ENCODE results near the gene CCN5. TPM values are rescaled to one million over a fixed set of nuclear protein-coding genes. Genes with fewer than 3 reads are reported as not detected.

CCN5 gene
- total RNA-seq, 1 experiment from 2014 or later = 0.20 TPM

DNA sequence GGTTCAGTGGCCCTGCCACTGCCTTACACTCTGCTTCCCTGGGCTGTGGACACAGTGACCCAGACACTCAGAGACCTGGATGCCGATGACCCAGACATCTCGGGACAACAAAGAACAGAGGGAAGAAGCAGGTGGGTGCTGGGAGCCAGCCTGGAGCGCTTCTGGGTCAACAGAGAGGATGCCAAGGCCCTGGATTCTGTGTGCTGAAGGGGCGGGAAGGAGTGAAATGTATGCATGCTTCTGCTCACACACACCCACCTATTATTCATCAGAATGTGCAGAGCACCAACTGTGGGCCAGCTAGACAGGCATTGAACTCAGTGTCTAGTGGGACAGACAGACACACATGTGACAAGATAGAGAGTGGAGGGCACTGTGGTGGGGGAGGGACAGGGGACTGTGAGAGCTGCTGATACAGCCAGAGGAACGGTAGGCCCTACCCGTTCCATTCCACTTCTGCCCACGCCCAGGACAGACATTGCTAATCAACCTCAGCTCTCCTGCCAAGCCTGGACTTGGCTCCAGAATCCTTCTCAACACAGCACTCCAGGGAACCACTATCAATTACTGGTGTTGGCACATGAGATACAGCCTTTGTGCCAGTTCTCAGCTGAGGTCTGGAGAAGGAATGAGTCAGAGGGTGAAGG, 50.7 kb downstream of the CCN5 start:
- Histone ChIP-seq H3K27ac (no peak overlapping the region), H3K4me2 (no peak overlapping the region), H3K79me2 (ENCODE audit: low read depth) (no peaks in the 10 kb centered on the region), H3F3A (ENCODE audit: insufficient read depth, low read depth) (no peaks in the 10 kb centered on the region), H3K36me3 (ENCODE audit: low read depth) (no peaks in the 10 kb centered on the region), H3K9me3 (ENCODE audit: insufficient read depth, low read depth) (no peaks in the 10 kb centered on the region), H2AFZ (no peak overlapping the region), H3K9me2 (ENCODE audit: insufficient read depth) (no peaks in the 10 kb centered on the region), H4K20me1 (ENCODE audit: insufficient read depth) (0 out of 2 replicates have a peak, but pooled peaks cover 4% of the 10 kb centered on the region), H3K4me3 (no peak overlapping the region), H3K4me1 (replicated peaks; ENCODE audit: insufficient read depth) (no peaks in the 10 kb centered on the region; the same call in 1 of the 2 replicates), H3K27me3 (ENCODE audit: insufficient read depth, low read depth) (peaks cover 94% of the 10 kb centered on the region)
- TF ChIP-seq CTCF (conservative IDR thresholded peaks at IDR 0.05) (no peak), EZH2 (IDR thresholded peaks at IDR 0.05; ENCODE audit: low read depth) (no peak)
- peak; percentile 18 to 82 for DNase-seq
- ChIA-PET CTCF (no interaction called here), POLR2A (ENCODE audit: unreplicated experiment) (no interaction called here)
- no TSS peak for BruUV-seq (replicated peaks)
- intact Hi-C loops (cut with micrococcal nuclease; ENCODE audit: unreplicated experiment) = no loop called here

GRCh38 chr20:44768256-44768655, 53.1 kb downstream of the CCN5 start:
- ChIA-PET POLR2A (ENCODE audit: unreplicated experiment) (no interaction called here), CTCF (no interaction called here)
- no TSS peak for BruUV-seq (replicated peaks)
- Histone ChIP-seq H3K9me2 (ENCODE audit: insufficient read depth) (no peaks in the 10 kb centered on the region), H3K4me1 (replicated peaks; ENCODE audit: insufficient read depth) (no peaks in the 10 kb centered on the region; the same call in 1 of the 2 replicates), H3K4me3 (no peak overlapping the region), H3K79me2 (ENCODE audit: low read depth) (no peaks in the 10 kb centered on the region), H3F3A (ENCODE audit: insufficient read depth, low read depth) (no peaks in the 10 kb centered on the region), H3K9me3 (ENCODE audit: insufficient read depth, low read depth) (no peaks in the 10 kb centered on the region), H3K36me3 (ENCODE audit: low read depth) (no peaks in the 10 kb centered on the region), H3K27ac (no peak overlapping the region), H2AFZ (no peak overlapping the region), H3K27me3 (ENCODE audit: insufficient read depth, low read depth) (peaks cover 94% of the 10 kb centered on the region), H4K20me1 (ENCODE audit: insufficient read depth) (0 out of 2 replicates have a peak, but pooled peaks cover 4% of the 10 kb centered on the region), H3K4me2 (no peak overlapping the region)
- intact Hi-C loops (cut with micrococcal nuclease; ENCODE audit: unreplicated experiment) = no loop called here
- DNase-seq = no peak
- TF ChIP-seq CTCF (conservative IDR thresholded peaks at IDR 0.05) (no peak), EZH2 (IDR thresholded peaks at IDR 0.05; ENCODE audit: low read depth) (no peak)

DNA sequence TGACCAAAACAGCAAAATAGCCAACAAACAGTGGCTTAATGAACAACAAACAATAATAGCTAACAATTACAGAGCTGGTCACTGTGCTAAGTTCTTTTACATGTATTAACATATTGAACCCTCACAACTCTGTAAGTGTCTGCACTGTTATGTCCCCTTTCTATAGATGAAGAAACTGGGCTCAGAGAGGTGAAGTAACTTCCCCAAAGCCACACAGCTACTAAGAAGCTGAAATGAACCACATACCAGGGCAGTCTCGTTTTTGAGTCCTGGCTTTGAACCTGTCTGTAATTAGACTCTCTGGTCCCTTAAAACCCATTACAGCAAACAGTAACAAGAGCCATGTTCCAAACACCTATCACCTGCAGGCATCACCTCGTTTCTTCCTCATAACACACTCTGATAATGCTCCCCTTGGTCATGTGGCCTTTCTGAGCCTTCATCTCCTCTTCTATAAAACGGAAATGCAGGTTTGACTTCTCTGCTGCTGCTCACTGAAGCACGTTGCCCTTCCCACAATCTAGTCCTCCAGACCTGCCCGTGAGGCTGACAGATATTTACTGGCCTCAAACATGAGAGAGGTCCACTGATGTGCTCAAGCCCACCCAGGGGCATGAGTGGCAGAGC, 53.8 kb downstream of the CCN5 start:
- no peak for DNase-seq
- ChIA-PET CTCF (no interaction called here), POLR2A (ENCODE audit: unreplicated experiment) (interaction anchor here (0.6 kb wide), 1 partner anchor 617 kb away, joined by 7 read pairs; no protein-coding TSS in a partner anchor)
- no peak overlapping the region for H2AFZ ChIP-seq
- no peak overlapping the region for H3K27ac ChIP-seq
- no peak overlapping the region for H3K4me3 ChIP-seq
- TF ChIP-seq EZH2 (IDR thresholded peaks at IDR 0.05; ENCODE audit: low read depth) (no peak), CTCF (conservative IDR thresholded peaks at IDR 0.05) (no peak)
- H3K27me3 ChIP-seq (ENCODE audit: insufficient read depth, low read depth) = peaks cover 94% of the 10 kb centered on the region
- intact Hi-C loops (cut with micrococcal nuclease; ENCODE audit: unreplicated experiment) = no loop called here
- no peaks in the 10 kb centered on the region for H3F3A ChIP-seq (ENCODE audit: insufficient read depth, low read depth)
- no peaks in the 10 kb centered on the region; the same call in 1 of the 2 replicates for H3K4me1 ChIP-seq (replicated peaks; ENCODE audit: insufficient read depth)
- H3K79me2 ChIP-seq (ENCODE audit: low read depth) = no peaks in the 10 kb centered on the region
- no peaks in the 10 kb centered on the region for H3K36me3 ChIP-seq (ENCODE audit: low read depth)
- no peaks in the 10 kb centered on the region for H3K9me3 ChIP-seq (ENCODE audit: insufficient read depth, low read depth)
- BruUV-seq (replicated peaks) = no TSS peak
- H3K4me2 ChIP-seq = no peak overlapping the region
- 0 out of 2 replicates have a peak, but pooled peaks cover 4% of the 10 kb centered on the region for H4K20me1 ChIP-seq (ENCODE audit: insufficient read depth)
- H3K9me2 ChIP-seq (ENCODE audit: insufficient read depth) = no peaks in the 10 kb centered on the region

Data from PC-9 (cell line).